DOHH2 (cell line): ENCODE results near the gene MAMDC4.
"Not testable (repeated sequence)": the region's sequence is repeated elsewhere in the genome, so short reads cannot be mapped to it uniquely, and the experiment has no call there.

Experiments used
- H3F3A ChIP-seq: fragments of 200-600 bp; sonication (generic), shearing (Covaris generic); 2 replicates; pipeline ENCODE4 v1.6.0; 2016; ENCODE audit warnings: antibody characterized with exemption, mild to moderate bottlenecking; ENCODE audit not compliant: control insufficient read depth, insufficient read depth
- H3K27ac ChIP-seq: fragments of 200-600 bp; sonication (generic); 2 replicates; pipeline ENCODE4 v1.5.1; 2014; ENCODE audit warnings: low read depth, mild to moderate bottlenecking, low read length, moderate library complexity
- H3K27me3 ChIP-seq: fragments of 200-600 bp; sonication (generic); 2 replicates; pipeline ENCODE4 v1.6.1; 2014; ENCODE audit warnings: mild to moderate bottlenecking, low read length, mixed read lengths; ENCODE audit not compliant: control insufficient read depth
- H3K36me3 ChIP-seq: fragments of 200-600 bp; sonication (generic); 2 replicates; pipeline ENCODE4 v1.6.1; 2014; ENCODE audit warnings: mild to moderate bottlenecking, low read length, moderate library complexity, mixed read lengths; ENCODE audit not compliant: control insufficient read depth
- H3K4me1 ChIP-seq: fragments of 200-600 bp; sonication (generic); 2 replicates; pipeline ENCODE4 v1.6.1; 2014; ENCODE audit warnings: mild to moderate bottlenecking, low read length, mixed read lengths; ENCODE audit not compliant: control insufficient read depth
- H3K4me2 ChIP-seq: fragments of 200-600 bp; sonication (generic); 2 replicates; pipeline ENCODE4 v1.6.0; 2014; ENCODE audit warnings: mild to moderate bottlenecking, low read length, moderate library complexity
- H3K4me3 ChIP-seq: fragments of 200-600 bp; sonication (generic); 2 replicates; pipeline ENCODE4 v1.5.1; 2014; ENCODE audit warnings: mild to moderate bottlenecking, low read length, mixed read lengths
- H3K79me2 ChIP-seq: fragments of 200-600 bp; sonication (generic); 2 replicates; pipeline ENCODE4 v1.6.1; 2014; ENCODE audit warnings: mild to moderate bottlenecking, low read length, mixed read lengths; ENCODE audit not compliant: control insufficient read depth
- H3K9me2 ChIP-seq: fragments of 200-600 bp; sonication (generic); replicated peaks from 2 replicates; pipeline ENCODE4 v1.6.1; 2014; ENCODE audit warnings: mild to moderate bottlenecking, low read length, mixed read lengths; ENCODE audit not compliant: control insufficient read depth
- H3K9me3 ChIP-seq: fragments of 200-600 bp; sonication (generic); 2 replicates; pipeline ENCODE4 v1.6.1; 2014; ENCODE audit warnings: antibody characterized with exemption, low read length, mixed read lengths; ENCODE audit not compliant: control insufficient read depth, insufficient read depth
- H4K20me1 ChIP-seq: fragments of 200-600 bp; sonication (generic); 2 replicates; pipeline ENCODE4 v1.6.0; 2014; ENCODE audit warnings: low read depth, mild to moderate bottlenecking, antibody characterized with exemption, low read length, moderate library complexity; ENCODE audit not compliant: control insufficient read depth, insufficient read depth
- EZH2phosphoT487 ChIP-seq: fragments of 200-600 bp; sonication (generic); IDR thresholded peaks from 2 replicates; pipeline ENCODE4 v1.6.1; 2017; ENCODE audit warnings: borderline replicate concordance, mild to moderate bottlenecking, antibody characterized with exemption, low read length, moderate library complexity, mixed read lengths
- TF ChIP-seq, protein P1 (sequence below): fragments of 200-600 bp; sonication (generic); IDR thresholded peaks from one replicate; pipeline ENCODE4 v1.5.1; 2014; ENCODE audit warnings: antibody characterized with exemption, mild to moderate bottlenecking, low read depth, low read length; ENCODE audit not compliant: poor library complexity, severe bottlenecking

MAMDC4 gene

DNA sequence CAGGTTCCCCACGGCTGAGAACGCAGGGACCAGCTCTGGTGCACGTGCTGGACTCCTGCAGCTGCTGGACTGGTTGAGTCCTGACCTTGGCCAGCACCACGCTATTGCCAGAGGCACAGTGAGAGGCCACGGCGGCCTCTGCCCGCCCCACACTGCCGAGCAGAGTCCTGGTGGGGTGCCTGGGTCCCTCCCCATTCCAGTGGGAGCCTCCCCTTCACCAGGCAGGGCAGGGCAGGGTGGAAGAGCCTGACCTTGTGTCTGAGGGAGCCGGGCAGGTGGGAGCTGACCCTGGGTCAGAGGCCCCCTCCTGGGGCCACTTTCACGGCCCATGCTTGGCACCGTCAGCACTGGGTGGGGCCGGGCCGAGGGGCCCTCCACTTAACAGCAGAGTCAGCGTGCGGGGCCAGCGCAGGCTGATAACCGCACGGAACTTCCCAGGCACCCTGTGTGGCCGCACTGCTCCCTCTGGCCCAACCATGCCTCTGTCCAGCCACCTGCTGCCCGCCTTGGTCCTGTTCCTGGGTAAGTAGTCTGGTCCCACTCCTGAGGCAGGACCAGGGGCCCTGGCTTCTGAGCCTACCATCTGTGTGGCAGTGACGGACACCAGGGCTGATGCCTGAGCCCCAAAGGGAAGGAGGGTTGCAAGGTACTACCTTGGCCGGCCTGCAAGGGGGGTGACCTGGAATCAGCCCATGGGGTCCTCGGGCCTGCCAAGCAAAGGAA, at the start of gene MAMDC4:
Gene MAMDC4, plus strand, starts transcription at position 406 of the 723 bp plus-strand sequence. Its CDS starts 71 bp downstream, at position 477.
- Histone ChIP-seq H3K4me2 (no peak within 1 kb of the TSS), H3K9me2 (no peaks in the 10 kb centered on the region), H3K4me3 (no peak within 1 kb of the TSS), H3K4me1 (peaks cover 21% of the 10 kb centered on the region), H3K9me3 (no peaks in the 10 kb centered on the region), H3K27ac (no peak within 1 kb of the TSS), H3K79me2 (peaks cover 13% of the 10 kb centered on the region), H4K20me1 (peaks cover 6% of the 10 kb centered on the region; the same call in 1 of the 2 replicates), H3K36me3 (peaks cover 21% of the 10 kb centered on the region; the same call in 1 of the 2 replicates), H3K27me3 (no peaks in the 10 kb centered on the region), H3F3A (no peaks in the 10 kb centered on the region; the same call in 1 of the 2 replicates)
- TF ChIP-seq EZH2phosphoT487: no peak
- TF ChIP-seq, protein P1, sequence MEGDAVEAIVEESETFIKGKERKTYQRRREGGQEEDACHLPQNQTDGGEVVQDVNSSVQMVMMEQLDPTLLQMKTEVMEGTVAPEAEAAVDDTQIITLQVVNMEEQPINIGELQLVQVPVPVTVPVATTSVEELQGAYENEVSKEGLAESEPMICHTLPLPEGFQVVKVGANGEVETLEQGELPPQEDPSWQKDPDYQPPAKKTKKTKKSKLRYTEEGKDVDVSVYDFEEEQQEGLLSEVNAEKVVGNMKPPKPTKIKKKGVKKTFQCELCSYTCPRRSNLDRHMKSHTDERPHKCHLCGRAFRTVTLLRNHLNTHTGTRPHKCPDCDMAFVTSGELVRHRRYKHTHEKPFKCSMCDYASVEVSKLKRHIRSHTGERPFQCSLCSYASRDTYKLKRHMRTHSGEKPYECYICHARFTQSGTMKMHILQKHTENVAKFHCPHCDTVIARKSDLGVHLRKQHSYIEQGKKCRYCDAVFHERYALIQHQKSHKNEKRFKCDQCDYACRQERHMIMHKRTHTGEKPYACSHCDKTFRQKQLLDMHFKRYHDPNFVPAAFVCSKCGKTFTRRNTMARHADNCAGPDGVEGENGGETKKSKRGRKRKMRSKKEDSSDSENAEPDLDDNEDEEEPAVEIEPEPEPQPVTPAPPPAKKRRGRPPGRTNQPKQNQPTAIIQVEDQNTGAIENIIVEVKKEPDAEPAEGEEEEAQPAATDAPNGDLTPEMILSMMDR: no peak

DNA sequence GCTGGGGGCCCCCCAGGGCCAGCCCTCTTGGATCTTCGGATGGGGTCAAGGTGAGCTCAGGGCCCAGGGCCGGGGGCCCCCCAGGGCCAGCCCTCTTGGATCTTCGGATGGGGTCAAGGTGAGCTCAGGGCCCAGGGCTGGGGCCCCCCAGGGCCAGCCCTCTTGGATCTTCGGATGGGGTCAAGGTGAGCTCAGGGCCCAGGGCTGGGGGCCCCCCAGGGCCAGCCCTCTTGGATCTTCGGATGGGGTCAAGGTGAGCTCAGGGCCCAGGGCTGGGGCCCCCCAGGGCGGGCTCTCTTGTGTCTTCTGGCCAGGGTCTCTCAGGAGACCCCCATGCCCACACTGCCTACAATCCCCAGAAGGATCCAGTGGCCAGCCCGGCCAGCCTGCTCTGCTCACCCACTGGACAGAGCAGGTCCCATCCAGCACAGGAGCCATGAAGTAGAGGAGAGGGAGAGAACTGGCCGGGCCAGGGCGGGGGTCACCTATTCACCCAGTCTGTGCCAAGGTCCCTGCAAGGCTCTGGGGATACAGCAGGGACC, 49.1 kb upstream of the MAMDC4 start:
- not testable (repeated sequence) for H3K27ac ChIP-seq, H3K9me3 ChIP-seq, H3K9me2 ChIP-seq, H4K20me1 ChIP-seq, H3K4me2 ChIP-seq, H3K4me3 ChIP-seq, H3F3A ChIP-seq
- Histone ChIP-seq H3K36me3 (peaks cover 20% of the 10 kb centered on the region), H3K27me3 (peaks cover 27% of the 10 kb centered on the region), H3K79me2 (peaks cover 15% of the 10 kb centered on the region), H3K4me1 (peaks cover 37% of the 10 kb centered on the region)

DNA sequence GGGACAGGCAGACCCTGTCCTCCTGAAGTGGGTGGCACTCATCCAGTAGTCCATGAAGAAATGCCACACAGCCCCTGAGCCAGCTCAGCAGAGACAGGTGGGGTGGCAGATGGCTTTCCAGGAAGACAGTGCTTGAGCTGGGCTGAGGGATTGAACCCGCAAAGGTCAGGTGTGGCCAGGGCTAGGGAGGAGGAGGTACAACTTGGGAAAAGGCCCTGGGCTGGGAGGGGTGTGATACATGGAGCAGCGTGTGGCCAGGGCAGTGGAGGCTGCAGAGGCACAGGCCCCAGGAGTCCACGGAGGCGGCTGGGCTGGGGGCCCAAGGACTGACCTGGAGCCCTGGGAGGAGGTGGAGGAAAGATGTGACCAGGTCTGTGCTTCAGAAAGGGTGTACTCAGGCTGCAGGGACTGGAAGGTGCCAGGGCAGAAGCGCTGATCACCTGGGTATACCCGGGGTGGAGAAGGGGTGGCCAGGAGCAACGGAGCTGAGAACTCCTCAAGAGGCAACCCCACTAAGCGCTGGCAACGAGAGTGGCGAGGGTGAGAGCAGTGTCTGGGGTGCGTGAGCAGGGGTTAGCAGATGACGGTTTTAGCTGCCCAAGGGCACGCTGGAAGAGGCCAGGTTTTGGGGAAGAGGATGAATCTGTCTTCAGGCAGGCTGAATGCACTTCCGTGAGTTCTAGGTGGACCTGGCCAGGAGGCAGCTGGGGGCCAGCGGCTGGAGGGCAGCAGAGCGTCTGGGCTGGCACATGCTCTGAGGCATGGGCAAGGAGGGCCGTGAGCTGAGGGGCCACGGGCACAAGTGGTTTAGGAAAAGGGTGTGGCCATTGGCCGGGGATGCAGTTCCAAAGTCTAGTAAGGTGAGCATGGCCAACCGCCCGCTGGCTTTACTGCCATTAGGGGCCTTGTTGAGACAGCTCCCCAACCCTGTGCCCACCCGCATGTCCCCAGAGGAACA, 48.3 kb upstream of the MAMDC4 start:
- Histone ChIP-seq H3F3A (0 out of 2 replicates have a peak, but pooled peaks cover 7% of the 10 kb centered on the region), H3K4me3 (no peak overlapping the region), H3K36me3 (peaks cover 24% of the 10 kb centered on the region), H3K4me1 (peaks cover 38% of the 10 kb centered on the region), H4K20me1 (no peaks in the 10 kb centered on the region; the same call in 1 of the 2 replicates), H3K9me2 (no peaks in the 10 kb centered on the region), H3K4me2 (no peak overlapping the region), H3K79me2 (peaks cover 22% of the 10 kb centered on the region), H3K9me3 (no peaks in the 10 kb centered on the region), H3K27me3 (peaks cover 23% of the 10 kb centered on the region), H3K27ac (no peak overlapping the region)
- no peak for TF ChIP-seq EZH2phosphoT487
- TF ChIP-seq, protein P1: no peak
